Fibroblast of the aortic adventitia (primary cell): ENCODE measurements around the gene PARVB. TPM values are rescaled to one million over a fixed set of nuclear protein-coding genes. Genes with fewer than 3 reads are reported as not detected.

Source experiments
- DNase-seq: peaks from one replicate; pipeline ENCODE4 v3.0.0-alpha.2; 2010; ENCODE audit warnings: low read depth
- H3K4me3 ChIP-seq: 2 replicates; pipeline ENCODE4 v1.5.1; 2011; ENCODE audit warnings: low read depth, mild to moderate bottlenecking, control low read depth, low read length, moderate library complexity
- total RNA-seq: library from RNA; depleted of rRNA; stranded (reverse); fragments of >200 nt; gene quantifications from 2 replicates; pipeline ENCODE4 v1.2.3, GENCODE V29; 2012; ENCODE audit warnings: low replicate concordance
- TF ChIP-seq, protein P1 (sequence below): IDR thresholded peaks from 2 replicates; pipeline ENCODE4 v1.5.1; 2011; ENCODE audit warnings: mild to moderate bottlenecking, low read length, control low read depth, inconsistent platforms; ENCODE audit not compliant: insufficient read depth

PARVB gene
- total RNA-seq, 1 donor = 30.6 TPM

DNA sequence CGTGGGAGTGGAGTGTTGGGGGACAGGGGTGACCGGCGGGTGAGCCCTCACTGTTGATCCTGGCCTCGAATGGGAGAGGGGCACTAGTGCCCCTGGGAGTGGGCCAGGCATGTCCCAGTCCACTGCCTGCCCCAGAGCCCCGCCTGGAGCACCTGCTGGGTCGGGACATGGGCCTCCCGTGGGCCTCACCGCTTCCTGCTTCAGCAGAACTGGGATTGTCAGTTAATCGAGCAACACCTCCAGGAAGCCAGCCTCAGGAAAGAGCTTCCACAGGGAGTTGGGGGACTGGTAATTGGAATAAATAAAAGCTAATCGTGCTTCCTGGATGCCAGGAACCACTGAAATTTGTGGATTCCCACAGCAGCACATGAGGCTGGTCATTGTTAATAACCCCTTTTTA lies 43.8 kb downstream of the PARVB start:
- no peak overlapping the region for H3K4me3 ChIP-seq
- TF ChIP-seq, protein P1, sequence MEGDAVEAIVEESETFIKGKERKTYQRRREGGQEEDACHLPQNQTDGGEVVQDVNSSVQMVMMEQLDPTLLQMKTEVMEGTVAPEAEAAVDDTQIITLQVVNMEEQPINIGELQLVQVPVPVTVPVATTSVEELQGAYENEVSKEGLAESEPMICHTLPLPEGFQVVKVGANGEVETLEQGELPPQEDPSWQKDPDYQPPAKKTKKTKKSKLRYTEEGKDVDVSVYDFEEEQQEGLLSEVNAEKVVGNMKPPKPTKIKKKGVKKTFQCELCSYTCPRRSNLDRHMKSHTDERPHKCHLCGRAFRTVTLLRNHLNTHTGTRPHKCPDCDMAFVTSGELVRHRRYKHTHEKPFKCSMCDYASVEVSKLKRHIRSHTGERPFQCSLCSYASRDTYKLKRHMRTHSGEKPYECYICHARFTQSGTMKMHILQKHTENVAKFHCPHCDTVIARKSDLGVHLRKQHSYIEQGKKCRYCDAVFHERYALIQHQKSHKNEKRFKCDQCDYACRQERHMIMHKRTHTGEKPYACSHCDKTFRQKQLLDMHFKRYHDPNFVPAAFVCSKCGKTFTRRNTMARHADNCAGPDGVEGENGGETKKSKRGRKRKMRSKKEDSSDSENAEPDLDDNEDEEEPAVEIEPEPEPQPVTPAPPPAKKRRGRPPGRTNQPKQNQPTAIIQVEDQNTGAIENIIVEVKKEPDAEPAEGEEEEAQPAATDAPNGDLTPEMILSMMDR = no peak
- DNase-seq = no peak

DNA sequence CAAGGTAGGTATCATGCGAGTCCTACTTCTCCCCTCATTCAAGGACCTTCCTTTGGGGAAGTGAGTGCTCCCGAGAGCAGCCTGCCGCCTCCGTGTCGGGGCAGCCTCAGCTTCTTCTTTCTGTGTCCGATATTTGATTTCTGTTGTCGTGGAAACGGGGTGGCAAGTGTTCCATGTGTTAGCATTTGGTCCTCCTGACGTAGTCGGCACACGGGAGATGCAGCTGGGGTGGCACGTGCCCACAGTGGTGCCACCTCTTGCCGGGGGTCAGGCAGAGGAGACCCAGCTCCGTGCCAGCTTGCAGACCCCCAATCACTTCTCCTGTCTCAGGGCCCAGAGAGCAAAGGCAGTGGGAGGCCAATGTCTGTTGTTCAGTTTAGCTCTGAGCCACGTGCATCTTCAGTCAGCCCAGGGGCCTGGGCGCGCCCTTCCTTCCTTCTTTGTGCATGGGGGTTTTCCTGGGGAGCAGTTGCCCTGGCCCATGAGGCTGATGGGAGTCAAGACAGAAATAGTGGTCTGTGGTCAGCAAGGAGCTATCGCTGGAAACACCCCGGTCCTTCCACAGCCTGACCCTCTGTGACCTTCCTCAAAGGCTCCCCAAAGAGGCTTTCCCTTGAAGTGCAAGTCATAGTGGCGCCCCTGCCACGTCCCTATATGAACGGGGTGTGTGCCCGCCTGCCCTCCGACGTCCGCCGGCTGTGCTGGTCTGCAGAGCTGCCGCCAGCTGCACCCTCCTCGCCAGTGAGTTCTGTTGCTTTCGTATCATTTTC lies 44.5 kb downstream of the PARVB start:
- H3K4me3 ChIP-seq = no peak overlapping the region
- no peak for DNase-seq
- TF ChIP-seq, protein P1 = no peak

DNA sequence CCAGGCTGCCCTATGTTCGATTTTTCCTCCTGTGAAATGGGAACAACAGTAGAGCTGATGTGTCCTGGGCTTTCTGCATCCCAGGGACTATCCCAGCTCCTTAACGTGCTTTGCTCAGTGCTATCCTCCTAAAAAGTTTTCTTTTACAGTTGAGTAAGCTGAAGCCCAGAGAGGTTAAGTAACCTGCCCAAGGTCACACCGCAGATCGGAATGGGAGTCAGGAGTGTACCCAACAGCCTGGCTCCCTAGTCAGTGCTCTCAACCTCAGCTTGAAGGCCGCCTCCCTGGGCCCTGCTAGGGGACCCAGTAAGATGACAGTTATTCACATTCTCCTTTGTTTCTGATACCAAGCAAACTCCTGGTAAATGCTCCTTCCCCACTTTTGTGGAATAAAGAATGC lies 45.9 kb downstream of the PARVB start:
- no peak overlapping the region for H3K4me3 ChIP-seq
- DNase-seq = no peak
- TF ChIP-seq, protein P1 = no peak

DNA sequence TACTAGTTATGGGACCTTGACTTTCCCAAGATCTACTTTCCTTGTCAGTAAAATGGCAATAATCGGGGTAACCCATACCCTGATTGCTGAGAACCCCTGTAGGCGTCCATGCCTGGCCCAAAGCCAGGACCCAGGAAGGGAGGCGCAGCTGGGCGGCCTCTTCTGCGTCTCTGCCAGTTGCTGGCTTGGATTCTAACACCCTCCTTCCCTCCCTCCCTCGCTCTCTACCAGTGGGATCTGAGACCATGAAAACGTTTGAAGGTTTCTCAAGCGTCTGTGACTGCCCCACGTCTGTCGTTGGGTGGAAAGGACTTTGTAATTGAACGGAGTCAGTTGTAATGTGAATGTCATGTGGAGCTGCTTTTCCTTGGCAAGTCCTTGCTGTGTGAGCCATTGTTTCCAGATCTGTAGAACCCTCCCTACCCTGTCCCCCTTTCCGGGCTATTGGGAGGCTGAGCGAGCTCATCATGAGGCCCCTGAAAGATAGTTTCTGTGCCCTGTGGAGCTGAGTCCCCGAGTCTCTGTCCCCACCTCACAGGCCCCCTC lies 47.8 kb downstream of the PARVB start:
- no peak overlapping the region for H3K4me3 ChIP-seq
- DNase-seq = no peak
- TF ChIP-seq, protein P1 = no peak

DNA sequence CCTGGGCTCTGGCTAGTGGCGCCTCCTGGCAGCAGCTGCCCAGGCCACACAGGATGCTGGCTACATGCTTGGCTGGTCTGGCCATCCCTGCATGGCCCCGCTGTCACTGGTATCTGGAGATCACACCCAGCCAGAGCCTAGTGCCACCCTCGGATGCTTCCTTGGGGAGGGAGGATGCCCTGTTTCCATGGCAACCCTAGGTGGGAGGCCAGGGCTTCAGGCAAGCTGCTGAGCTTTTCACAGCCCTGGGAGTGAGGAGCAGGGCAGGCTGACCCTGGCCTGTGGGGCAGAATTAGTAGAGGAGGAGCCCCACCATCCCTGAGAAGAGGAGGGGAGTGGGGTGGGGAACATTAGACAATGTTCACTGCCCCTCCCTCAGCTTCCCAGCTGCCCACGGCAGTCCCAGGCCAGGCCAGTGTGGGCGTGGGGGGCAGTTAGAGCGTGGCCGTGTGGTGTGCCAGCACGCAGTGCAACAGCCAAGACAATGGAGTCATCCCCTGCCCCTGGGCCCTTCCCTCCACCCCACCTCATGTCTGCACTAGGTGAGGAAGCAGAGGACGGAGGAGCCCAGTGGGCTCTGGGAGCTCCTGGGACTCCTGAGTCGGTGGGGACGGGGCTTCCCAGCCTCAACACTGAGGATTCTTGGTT lies 50.4 kb downstream of the PARVB start:
- H3K4me3 ChIP-seq = no peak overlapping the region

DNA sequence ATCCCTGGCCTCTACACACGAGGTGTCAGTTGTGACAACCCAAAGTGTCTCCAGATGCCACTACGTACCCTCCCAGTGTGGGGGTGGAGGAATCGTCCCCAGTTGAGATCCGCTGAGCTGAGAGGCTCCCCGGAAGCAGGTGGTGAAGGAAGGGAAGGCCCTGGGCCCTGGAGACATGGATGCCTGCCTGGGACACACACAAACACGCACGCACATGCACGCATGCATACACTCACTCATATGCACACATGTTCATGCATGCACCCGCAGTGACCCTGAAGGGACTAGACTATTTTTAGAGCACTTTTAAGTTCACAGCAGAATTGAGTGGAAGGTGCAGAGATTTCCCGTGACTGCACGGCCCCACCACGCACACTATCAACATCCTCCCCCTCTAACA lies 50.9 kb downstream of the PARVB start:
- no peak overlapping the region for H3K4me3 ChIP-seq
- TF ChIP-seq, protein P1 = no peak
- DNase-seq = no peak

More for the DNA sequence above, 50.4 kb downstream of the PARVB start:
- DNase-seq = no peak
- TF ChIP-seq, protein P1 = no peak
